Tibial artery (tissue), 4 donors: ENCODE data around the gene DOCK11.
"Not testable (repeated sequence)": the region's sequence is repeated elsewhere in the genome, so short reads cannot be mapped to it uniquely, and the experiment has no call there.

Experiments
- DNase-seq, 2 donors: peaks; one replicate each; pipeline ENCODE4 v3.0.0-alpha.2; 2019
- H3K27ac ChIP-seq, 2 donors: fragments of 200-600 bp; sonication (generic) in 1 of 2; 1 replicate in 1 of 2; 2 replicates in 1 of 2; pipeline ENCODE4 v1.5.1; 2018 to 2019; ENCODE audit warnings: mild to moderate bottlenecking in 1 of 2
- H3K27me3 ChIP-seq, 2 donors: fragments of 200-600 bp; sonication (generic) in 1 of 2; one replicate each; pipeline versions ENCODE4 v1.5.1 to v1.6.0; 2016 to 2019
- H3K36me3 ChIP-seq, 3 donors: fragments of 200-600 bp; sonication (generic) in 2 of 3; one replicate each; pipeline ENCODE4 v1.5.1; 2016 to 2019; ENCODE audit warnings: mild to moderate bottlenecking in 2 of 3
- H3K4me1 ChIP-seq, 4 donors: fragments of 200-600 bp; sonication (generic) in 2 of 4; 1 replicate in 3 of 4; 2 replicates in 1 of 4; pipeline ENCODE4 v1.5.1; 2016 to 2019
- H3K4me3 ChIP-seq, 2 donors: fragments of 200-600 bp; sonication (generic) in 1 of 2; 1 replicate in 1 of 2; 2 replicates in 1 of 2; pipeline ENCODE4 v1.5.1; 2018 to 2019; ENCODE audit warnings: mild to moderate bottlenecking in 2 of 2
- H3K9me3 ChIP-seq, 3 donors: fragments of 200-600 bp; sonication (generic) in 1 of 3; one replicate each; pipeline ENCODE4 v1.5.1; 2016 to 2019
- CTCF ChIP-seq, 2 experiments: fragments of 200-600 bp in 1 of 2; fragments of 450-650 bp in 1 of 2; IDR thresholded peaks; one replicate each; pipeline ENCODE4 v1.5.1; 2017 to 2019; ENCODE audit warnings: antibody characterized with exemption in 2 of 2, mild to moderate bottlenecking in 1 of 2, moderate library complexity in 1 of 2
- intact Hi-C: fragments of 100-400 bp; cut with DNase I; formaldehyde crosslinking; loops from one replicate; pipeline ENCODE4 v1.15.0; 2023; ENCODE audit warnings: low total_unique reads

Gene DOCK11

GRCh38 chrX:118468122-118468521 is 27.5 kb upstream of the DOCK11 start:
- no peak for DNase-seq
- no peak for TF ChIP-seq CTCF (IDR thresholded peaks at IDR 0.05)
- no peaks in the 10 kb centered on the region for H3K27me3 ChIP-seq
- H3K9me3 ChIP-seq = peaks cover 0 to 8% (median 0%) of the 10 kb centered on the region in 3 donors
- no peaks in the 10 kb centered on the region for H3K4me1 ChIP-seq
- intact Hi-C loops = no loop called here
- H3K36me3 ChIP-seq = no peaks in the 10 kb centered on the region
- no peak overlapping the region for H3K27ac ChIP-seq
- H3K4me3 ChIP-seq = no peak overlapping the region

- H3K4me3 ChIP-seq, H3K36me3 ChIP-seq, H3K9me3 ChIP-seq, H3K4me1 ChIP-seq, DNase-seq, H3K27ac ChIP-seq, H3K27me3 ChIP-seq: not testable (repeated sequence)
- intact Hi-C loops = loop anchor here (10.0 kb wide), 1 partner anchor 114 kb away; no protein-coding TSS in a partner anchor
Measured at GRCh38 chrX:118470721-118471347, 24.8 kb upstream of the DOCK11 start.

- intact Hi-C loops = loop anchor here (10.0 kb wide), 1 partner anchor 110 kb away; no protein-coding TSS in a partner anchor
- TF ChIP-seq CTCF (IDR thresholded peaks at IDR 0.05) = no peak
- DNase-seq = no peak
Measured at GRCh38 chrX:118474586-118474985, 21.0 kb upstream of the DOCK11 start.

GRCh38 chrX:118475903-118476302 is 19.7 kb upstream of the DOCK11 start:
- DNase-seq = no peak
- H3K4me3 ChIP-seq = no peak overlapping the region
- TF ChIP-seq CTCF (IDR thresholded peaks at IDR 0.05) = no peak
- H3K36me3 ChIP-seq = no peaks in the 10 kb centered on the region
- intact Hi-C loops = loop anchor here (10.0 kb wide), 1 partner anchor 109 kb away; no protein-coding TSS in a partner anchor
- H3K9me3 ChIP-seq = peaks cover 0 to 3% (median 0%) of the 10 kb centered on the region in 3 donors
- no peaks in the 10 kb centered on the region for H3K4me1 ChIP-seq
- no peak overlapping the region for H3K27ac ChIP-seq
- H3K27me3 ChIP-seq = no peaks in the 10 kb centered on the region

More at GRCh38 chrX:118474586-118474985, 21.0 kb upstream of the DOCK11 start:
- Histone ChIP-seq H3K27me3 (no peaks in the 10 kb centered on the region), H3K9me3 (peaks cover 0 to 8% (median 0%) of the 10 kb centered on the region in 3 donors), H3K36me3 (no peaks in the 10 kb centered on the region), H3K4me1 (no peaks in the 10 kb centered on the region), H3K27ac (no peak overlapping the region), H3K4me3 (no peak overlapping the region)

GRCh38 chrX:118480172-118480571 is 15.4 kb upstream of the DOCK11 start:
- Histone ChIP-seq H3K4me3 (no peak overlapping the region), H3K27ac (no peak overlapping the region), H3K4me1 (no peaks in the 10 kb centered on the region), H3K9me3 (no peaks in the 10 kb centered on the region), H3K36me3 (no peaks in the 10 kb centered on the region), H3K27me3 (no peaks in the 10 kb centered on the region)
- no peak for TF ChIP-seq CTCF (IDR thresholded peaks at IDR 0.05)
- DNase-seq = no peak
- intact Hi-C loops = no loop called here

GRCh38 chrX:118482384-118482783 is 13.2 kb upstream of the DOCK11 start:
- DNase-seq, H3K36me3 ChIP-seq, H3K4me1 ChIP-seq, intact Hi-C loops, H3K27ac ChIP-seq, H3K27me3 ChIP-seq, H3K9me3 ChIP-seq, H3K4me3 ChIP-seq: not testable (repeated sequence)
